Endothelial cell of umbilical vein (primary cell): ENCODE data around the gene PDE10A. TPM values are rescaled to one million over a fixed set of nuclear protein-coding genes. Genes with fewer than 3 reads are reported as not detected.

Experiments
- BruUV-seq: library from RNA; stranded (reverse); fragments of 400-500 nt; replicated peaks from 2 replicates; lab custom pipeline; 2021; lab: Mats Ljungman, UMichigan
- CTCF ChIA-PET: fragments of 300-600, 350-600 bp; sonication (Branson Sonifier 250); formaldehyde crosslinking; loops from one replicate; lab custom pipeline; 2021; ENCODE audit warnings: antibody characterized with exemption, inconsistent platforms; lab: Charles Lee
- POLR2A ChIA-PET: fragments of 300-600, 350-600 bp; sonication (Branson Sonifier 250); formaldehyde crosslinking; loops from one replicate; lab custom pipeline; 2021; ENCODE audit warnings: antibody characterized with exemption, inconsistent platforms; lab: Charles Lee
- DNase-seq: peaks from one replicate; pipeline ENCODE4 v3.0.0-alpha.2; 2011; ENCODE audit warnings: low read depth, low spot score
- FAIRE-seq: peaks from 2 replicates; lab custom pipeline; 2011; peaks lifted over from hg19 to GRCh38; lab: Jason Lieb, UNC
- H2AFZ ChIP-seq: 2 replicates; pipeline ENCODE4 v1.6.0; 2012; ENCODE audit warnings: low read depth, low read length, control low read depth, inconsistent platforms
- H3K27ac ChIP-seq: 2 replicates; pipeline ENCODE4 v1.5.1; 2011; ENCODE audit warnings: low read depth, mild to moderate bottlenecking, control low read depth, low read length, moderate library complexity; ENCODE audit not compliant: insufficient read depth
- H3K27me3 ChIP-seq, 2 experiments: 2 replicates each; pipeline versions ENCODE4 v1.6.0 to v1.6.1; 2011; ENCODE audit warnings: low read length in 2 of 2, mixed read lengths in 1 of 2; ENCODE audit not compliant: control insufficient read depth in 2 of 2, insufficient read depth in 2 of 2
- H3K36me3 ChIP-seq, 2 experiments: 2 replicates in 1 of 2; 3 replicates in 1 of 2; pipeline ENCODE4 v1.5.1; 2011; ENCODE audit warnings: low read length in 2 of 2, mild to moderate bottlenecking in 1 of 2, moderate library complexity in 1 of 2; ENCODE audit not compliant: control insufficient read depth in 2 of 2, insufficient read depth in 2 of 2; ENCODE audit errors: extremely low read depth in 1 of 2
- H3K4me1 ChIP-seq: 3 replicates; pipeline ENCODE4 v1.5.1; 2011; ENCODE audit warnings: mild to moderate bottlenecking, low read length; ENCODE audit not compliant: control insufficient read depth, insufficient read depth; ENCODE audit errors: extremely low read depth
- H3K4me2 ChIP-seq: 2 replicates; pipeline ENCODE4 v1.6.1; 2011; ENCODE audit warnings: low read length, control low read depth, mixed read lengths; ENCODE audit not compliant: insufficient read depth
- H3K4me3 ChIP-seq, 3 experiments: fragments of 200-600 bp in 1 of 3; sonication (generic), shearing (Covaris generic) in 1 of 3; replicated peaks in 1 of 3; 2 replicates each; pipeline ENCODE4 v1.5.1; 2011 to 2016; ENCODE audit warnings: control low read depth in 3 of 3, low read length in 3 of 3, mild to moderate bottlenecking in 2 of 3, inconsistent platforms in 1 of 3, low read depth in 1 of 3, moderate library complexity in 1 of 3; ENCODE audit not compliant: insufficient read depth in 1 of 3
- H3K79me2 ChIP-seq: 2 replicates; pipeline ENCODE4 v1.6.0; 2012; ENCODE audit warnings: low read length, inconsistent platforms; ENCODE audit not compliant: control insufficient read depth, insufficient read depth
- H3K9ac ChIP-seq: replicated peaks from 2 replicates; pipeline ENCODE3; 2011; ENCODE audit warnings: low read length, control low read depth; ENCODE audit not compliant: insufficient read depth; ENCODE audit errors: extremely low read depth
- H3K9me1 ChIP-seq: replicated peaks from 3 replicates; pipeline ENCODE4 v1.6.0; 2011; ENCODE audit warnings: mild to moderate bottlenecking, low read length; ENCODE audit not compliant: control insufficient read depth, insufficient read depth; ENCODE audit errors: extremely low read depth
- H3K9me3 ChIP-seq: replicated peaks from 2 replicates; pipeline ENCODE4 v1.5.1; 2012; ENCODE audit warnings: low read length, inconsistent platforms; ENCODE audit not compliant: control insufficient read depth, insufficient read depth
- H4K20me1 ChIP-seq: replicated peaks from 2 replicates; pipeline ENCODE3; 2011; ENCODE audit warnings: mild to moderate bottlenecking, low read length; ENCODE audit not compliant: control insufficient read depth, insufficient read depth; ENCODE audit errors: extremely low read depth
- EZH2 ChIP-seq: IDR thresholded peaks from 2 replicates; pipeline ENCODE4 v1.6.1; 2012; ENCODE audit warnings: borderline replicate concordance, low read depth, mild to moderate bottlenecking, moderate library complexity, low read length, inconsistent platforms; ENCODE audit not compliant: severe bottlenecking
- FOS ChIP-seq: IDR thresholded peaks from 2 replicates; pipeline ENCODE4 v1.6.1; 2011; ENCODE audit warnings: mild to moderate bottlenecking, low read length, moderate library complexity, borderline replicate concordance; ENCODE audit not compliant: insufficient read depth
- GATA2 ChIP-seq: IDR thresholded peaks from 2 replicates; pipeline ENCODE4 v1.7.0; 2011; ENCODE audit warnings: low read depth, mild to moderate bottlenecking, moderate library complexity, mixed read lengths, low read length; ENCODE audit not compliant: insufficient read length, insufficient read depth
- JUN ChIP-seq: IDR thresholded peaks from 2 replicates; pipeline ENCODE4 v1.6.1; 2011; ENCODE audit warnings: borderline replicate concordance, low read depth; ENCODE audit not compliant: insufficient read length, insufficient read depth
- MYC ChIP-seq: IDR thresholded peaks from one replicate; pipeline ENCODE4 v1.6.1; 2011; ENCODE audit warnings: mild to moderate bottlenecking, low read depth, low read length
- POLR2A ChIP-seq: IDR thresholded peaks from 2 replicates; pipeline ENCODE4 v1.6.1; 2012; ENCODE audit warnings: low read depth, mild to moderate bottlenecking, control low read depth, low read length
- POLR2AphosphoS5 ChIP-seq: IDR thresholded peaks from 2 replicates; pipeline ENCODE4 v1.6.1; 2012; ENCODE audit warnings: low read depth, mild to moderate bottlenecking, control low read depth, low read length, moderate library complexity; ENCODE audit not compliant: insufficient read depth
- dilution Hi-C: fragments of 300-500 bp; cut with MboI; formaldehyde crosslinking; loops from one replicate; pipeline ENCODE4 v1.15.0; 2019; ENCODE audit warnings: low sequenced_read_pairs; ENCODE audit not compliant: extremely low pct_ligation_motif_present
- intact Hi-C: fragments of 100-400 bp; cut with micrococcal nuclease; formaldehyde crosslinking; loops from one replicate; pipeline ENCODE4 v1.10.0; 2022
- polyA plus RNA-seq, 4 experiments: library from polyadenylated mRNA; depleted of rRNA in 3 of 4; stranded (reverse) in 3 of 4; unstranded in 1 of 4; fragments of >200 nt; gene quantifications; 2 replicates each; pipeline versions ENCODE4 v1.2.1 to v1.2.3, GENCODE V29; 2011 to 2012; ENCODE audit warnings: missing spikeins in 1 of 4
- total RNA-seq: library from RNA; stranded (reverse); gene quantifications from 2 replicates; pipeline ENCODE4 v1.2.3, GENCODE V29; 2021
- TF ChIP-seq, protein P1 (sequence below): IDR thresholded peaks from 2 replicates; pipeline ENCODE4 v1.6.1; 2011; ENCODE audit not compliant: insufficient read depth, insufficient read length
- TF ChIP-seq, protein P2 (sequence below), 2 donors: IDR thresholded peaks; 1 replicate in 1 of 2; 2 replicates in 1 of 2; pipeline ENCODE4 v1.5.1; 2011; ENCODE audit warnings: low read length in 2 of 2, mild to moderate bottlenecking in 2 of 2, moderate library complexity in 2 of 2, control low read depth in 1 of 2, inconsistent platforms in 1 of 2, low read depth in 1 of 2; ENCODE audit not compliant: insufficient read depth in 1 of 2; ENCODE audit errors: extremely low read depth in 1 of 2

PDE10A gene
- total and polyA plus RNA-seq, 2 donors (not counting 3 experiments of a cell fraction or from before 2014, with no cell fraction given), result 0.86 to 2.9 TPM

DNA sequence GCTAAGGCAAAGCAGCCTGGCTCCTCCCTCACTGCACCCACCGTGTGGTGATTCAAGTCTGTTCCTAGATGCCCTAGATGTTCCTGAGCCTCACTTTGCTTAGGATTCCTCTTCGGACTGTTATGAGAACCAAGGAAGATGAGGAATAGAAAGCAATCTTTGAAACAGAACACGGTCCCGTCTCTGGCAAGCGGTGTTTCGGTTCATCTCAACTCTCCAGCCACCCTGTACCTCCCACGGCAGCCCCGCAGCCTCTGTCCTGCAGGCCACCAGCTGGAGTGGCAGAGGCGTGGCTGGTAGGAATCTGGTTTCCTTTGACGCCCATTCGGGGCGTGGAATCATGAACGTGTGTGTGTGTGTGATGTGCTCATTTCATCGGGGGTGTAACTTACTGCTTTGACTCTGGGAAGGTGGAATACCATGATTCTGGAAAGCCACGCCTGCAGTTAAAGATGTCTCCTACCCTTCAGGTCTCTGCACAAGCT is 21.3 kb downstream of the PDE10A start:
- Histone ChIP-seq H4K20me1 (no peaks in the 10 kb centered on the region), H3K4me3 (no peak overlapping the region), H3K36me3 (no peaks in the 10 kb centered on the region), H3K79me2 (no peaks in the 10 kb centered on the region), H3K27me3 (peaks cover 0 to 2% of the 10 kb centered on the region in 2 experiments), H3K9me1 (no peaks in the 10 kb centered on the region), H3K9me3 (no peaks in the 10 kb centered on the region), H3K4me2 (no peak overlapping the region), H3K27ac (no peak overlapping the region), H3K9ac (no peak overlapping the region), H2AFZ (no peak overlapping the region), H3K4me1 (no peaks in the 10 kb centered on the region)
- TF ChIP-seq JUN (no peak), POLR2A (no peak), EZH2 (no peak)
- TF ChIP-seq, protein P1, sequence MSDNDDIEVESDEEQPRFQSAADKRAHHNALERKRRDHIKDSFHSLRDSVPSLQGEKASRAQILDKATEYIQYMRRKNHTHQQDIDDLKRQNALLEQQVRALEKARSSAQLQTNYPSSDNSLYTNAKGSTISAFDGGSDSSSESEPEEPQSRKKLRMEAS, result no peak
- no TSS peak for BruUV-seq
- intact Hi-C loops (no loop called here), dilution Hi-C loops (no loop called here)
- ChIA-PET CTCF (no interaction called here), POLR2A (no interaction called here)
- DNase-seq (no peak), FAIRE-seq (no peak)

DNA sequence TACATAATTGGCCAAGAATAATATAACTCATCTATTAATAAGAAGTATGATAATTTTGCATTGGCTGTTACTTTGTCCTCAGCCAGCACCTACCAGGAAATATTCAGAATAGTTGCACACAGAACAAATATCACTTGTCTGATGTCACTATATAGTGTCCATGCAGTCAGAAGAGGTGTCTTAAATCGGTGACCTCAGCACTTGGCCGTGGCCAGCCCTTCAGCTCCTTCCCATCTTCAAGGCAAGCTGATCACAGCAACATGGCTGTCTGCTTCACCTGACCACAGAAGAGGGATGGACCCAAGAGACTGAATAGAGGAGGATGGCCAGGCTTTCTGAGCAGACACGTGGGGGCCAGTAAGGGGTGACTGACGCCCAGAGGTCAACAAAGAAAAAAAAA is 22.2 kb downstream of the PDE10A start:
- Histone ChIP-seq H3K79me2 (no peaks in the 10 kb centered on the region), H4K20me1 (no peaks in the 10 kb centered on the region), H3K27me3 (peaks cover 0 to 2% of the 10 kb centered on the region in 2 experiments), H3K9me3 (no peaks in the 10 kb centered on the region), H3K9me1 (no peaks in the 10 kb centered on the region), H3K4me3 (no peak overlapping the region), H3K9ac (no peak overlapping the region), H3K27ac (no peak overlapping the region), H3K4me2 (no peak overlapping the region), H3K4me1 (no peaks in the 10 kb centered on the region), H3K36me3 (no peaks in the 10 kb centered on the region), H2AFZ (no peak overlapping the region)
- dilution Hi-C loops, result no loop called here
- CTCF ChIA-PET, result interaction anchor here (1.6 kb wide), 1 partner anchor 10 kb away, joined by 5 read pairs; no protein-coding TSS in a partner anchor
- no TSS peak for BruUV-seq
- POLR2A ChIA-PET, result no interaction called here
- FAIRE-seq (no peak), DNase-seq (no peak)
- intact Hi-C loops, result no loop called here
- TF ChIP-seq JUN (no peak), MYC (no peak), GATA2 (no peak), FOS (no peak), POLR2A (no peak), POLR2AphosphoS5 (no peak), EZH2 (no peak)
- TF ChIP-seq, protein P1, result no peak
- TF ChIP-seq, protein P2, sequence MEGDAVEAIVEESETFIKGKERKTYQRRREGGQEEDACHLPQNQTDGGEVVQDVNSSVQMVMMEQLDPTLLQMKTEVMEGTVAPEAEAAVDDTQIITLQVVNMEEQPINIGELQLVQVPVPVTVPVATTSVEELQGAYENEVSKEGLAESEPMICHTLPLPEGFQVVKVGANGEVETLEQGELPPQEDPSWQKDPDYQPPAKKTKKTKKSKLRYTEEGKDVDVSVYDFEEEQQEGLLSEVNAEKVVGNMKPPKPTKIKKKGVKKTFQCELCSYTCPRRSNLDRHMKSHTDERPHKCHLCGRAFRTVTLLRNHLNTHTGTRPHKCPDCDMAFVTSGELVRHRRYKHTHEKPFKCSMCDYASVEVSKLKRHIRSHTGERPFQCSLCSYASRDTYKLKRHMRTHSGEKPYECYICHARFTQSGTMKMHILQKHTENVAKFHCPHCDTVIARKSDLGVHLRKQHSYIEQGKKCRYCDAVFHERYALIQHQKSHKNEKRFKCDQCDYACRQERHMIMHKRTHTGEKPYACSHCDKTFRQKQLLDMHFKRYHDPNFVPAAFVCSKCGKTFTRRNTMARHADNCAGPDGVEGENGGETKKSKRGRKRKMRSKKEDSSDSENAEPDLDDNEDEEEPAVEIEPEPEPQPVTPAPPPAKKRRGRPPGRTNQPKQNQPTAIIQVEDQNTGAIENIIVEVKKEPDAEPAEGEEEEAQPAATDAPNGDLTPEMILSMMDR (IDR thresholded peaks at IDR 0.05; ENCODE audit: extremely low read depth in 1 of 2, insufficient read depth in 1 of 2, low read depth in 1 of 2, low read length in 2 of 2), result no peak
